ENCODE data around the gene EOLA2.

DNA sequence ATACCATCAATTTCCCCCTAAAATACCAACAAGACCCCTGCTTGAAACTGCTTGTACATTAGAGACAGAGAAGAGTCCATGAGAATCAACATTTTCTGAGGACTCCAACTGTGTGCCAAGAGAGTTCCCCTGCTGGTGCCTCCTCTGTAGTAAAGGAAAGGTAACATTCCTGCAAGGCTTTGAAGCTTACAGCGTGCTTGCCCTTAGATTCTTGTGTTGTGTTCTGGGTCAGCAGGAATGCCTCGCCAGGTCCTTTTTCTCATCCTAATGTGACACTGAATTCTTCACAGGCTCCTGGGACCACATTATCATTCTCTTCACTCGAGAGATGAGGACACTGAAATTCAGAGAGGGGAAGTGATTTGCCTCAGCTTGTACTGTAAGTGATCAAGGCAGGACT, 9.7 kb upstream of the EOLA2 start:
- TF ChIP-seq, protein P1, sequence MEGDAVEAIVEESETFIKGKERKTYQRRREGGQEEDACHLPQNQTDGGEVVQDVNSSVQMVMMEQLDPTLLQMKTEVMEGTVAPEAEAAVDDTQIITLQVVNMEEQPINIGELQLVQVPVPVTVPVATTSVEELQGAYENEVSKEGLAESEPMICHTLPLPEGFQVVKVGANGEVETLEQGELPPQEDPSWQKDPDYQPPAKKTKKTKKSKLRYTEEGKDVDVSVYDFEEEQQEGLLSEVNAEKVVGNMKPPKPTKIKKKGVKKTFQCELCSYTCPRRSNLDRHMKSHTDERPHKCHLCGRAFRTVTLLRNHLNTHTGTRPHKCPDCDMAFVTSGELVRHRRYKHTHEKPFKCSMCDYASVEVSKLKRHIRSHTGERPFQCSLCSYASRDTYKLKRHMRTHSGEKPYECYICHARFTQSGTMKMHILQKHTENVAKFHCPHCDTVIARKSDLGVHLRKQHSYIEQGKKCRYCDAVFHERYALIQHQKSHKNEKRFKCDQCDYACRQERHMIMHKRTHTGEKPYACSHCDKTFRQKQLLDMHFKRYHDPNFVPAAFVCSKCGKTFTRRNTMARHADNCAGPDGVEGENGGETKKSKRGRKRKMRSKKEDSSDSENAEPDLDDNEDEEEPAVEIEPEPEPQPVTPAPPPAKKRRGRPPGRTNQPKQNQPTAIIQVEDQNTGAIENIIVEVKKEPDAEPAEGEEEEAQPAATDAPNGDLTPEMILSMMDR (optimal IDR thresholded peaks at IDR 0.05 in 1 of 3, IDR thresholded peaks at IDR 0.05 in 1 of 3, conservative IDR thresholded peaks at IDR 0.05 in 1 of 3; ENCODE audit: extremely low read depth in 1 of 3, insufficient read depth in 2 of 3, low read length in 3 of 3), result no peak
- TF ChIP-seq EZH2 (IDR thresholded peaks at IDR 0.05; ENCODE audit: low read length), result no peak

Data from keratinocyte (primary cell).